ENCODE data around the gene NLRX1.

DNA sequence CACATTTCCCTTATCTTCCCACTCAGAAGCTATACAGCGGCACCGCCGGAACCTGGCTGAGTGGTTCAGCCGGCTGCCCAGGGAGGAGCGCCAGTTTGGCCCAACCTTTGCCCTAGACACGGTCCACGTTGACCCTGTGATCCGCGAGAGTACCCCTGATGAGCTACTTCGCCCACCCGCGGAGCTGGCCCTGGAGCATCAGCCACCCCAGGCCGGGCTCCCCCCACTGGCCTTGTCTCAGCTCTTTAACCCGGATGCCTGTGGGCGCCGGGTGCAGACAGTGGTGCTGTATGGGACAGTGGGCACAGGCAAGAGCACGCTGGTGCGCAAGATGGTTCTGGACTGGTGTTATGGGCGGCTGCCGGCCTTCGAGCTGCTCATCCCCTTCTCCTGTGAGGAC lies 4.9 kb downstream of the NLRX1 start:
- TF ChIP-seq CTCF (IDR thresholded peaks at IDR 0.05) (no peak), POLR2A (IDR thresholded peaks at IDR 0.05) (no peak)

Measured in body of pancreas (tissue), 4 donors.